Esophagus squamous epithelium (tissue), 4 donors: ENCODE measurements around the gene SMIM9.

Source experiments
- CTCF ChIP-seq, 6 experiments: fragments of 450-650 bp in 4 of 6; fragments of 200-600 bp in 2 of 6; sonication (generic) in 2 of 6; IDR thresholded peaks; one replicate each; pipeline ENCODE4 v1.5.1; 2016 to 2019; ENCODE audit warnings: antibody characterized with exemption in 6 of 6, mild to moderate bottlenecking in 4 of 6, moderate library complexity in 4 of 6
- POLR2A ChIP-seq, 4 donors: fragments of 450-650 bp; IDR thresholded peaks; one replicate each; pipeline ENCODE4 v1.6.1; 2017; ENCODE audit warnings: antibody characterized with exemption in 4 of 4, mild to moderate bottlenecking in 4 of 4, moderate library complexity in 3 of 4

DNA sequence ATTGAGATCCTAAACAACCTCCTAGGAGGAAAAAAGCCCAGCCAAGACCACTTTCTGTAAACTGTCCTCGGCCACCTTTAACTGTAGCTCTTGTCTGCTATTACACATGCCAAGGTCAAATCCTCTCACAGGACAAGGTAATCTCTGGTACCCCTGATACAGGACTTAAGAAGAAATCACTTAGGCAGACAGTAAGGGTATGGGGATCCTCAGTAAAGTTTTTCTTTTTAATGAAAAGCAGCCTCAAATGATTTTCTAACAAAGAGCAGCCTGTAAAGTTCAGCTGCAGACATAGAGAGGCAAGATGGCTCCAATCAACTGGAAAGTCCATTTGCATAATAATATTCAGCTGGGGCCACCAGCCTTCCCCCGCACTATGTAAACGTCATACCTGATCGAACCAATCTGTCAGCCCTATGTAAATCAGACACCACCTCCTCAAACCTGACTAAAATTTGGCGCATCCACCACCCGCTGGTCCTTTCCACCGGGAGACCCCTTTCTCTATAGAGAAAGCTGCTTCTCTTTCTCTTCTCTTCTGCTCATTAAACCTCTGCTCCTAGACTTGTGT, 14.6 kb downstream of the SMIM9 start:
- TF ChIP-seq CTCF (IDR thresholded peaks at IDR 0.05) (no peak), POLR2A (IDR thresholded peaks at IDR 0.05) (no peak)
